SU-DHL-6 (cell line): Measurements from ENCODE around the gene PBX2.

Experiments used
- H2AFZ ChIP-seq: fragments of 200-600 bp; sonication (generic); 2 replicates; pipeline ENCODE4 v1.6.1; 2014; ENCODE audit warnings: low read depth, mild to moderate bottlenecking, moderate library complexity, mixed read lengths, antibody characterized with exemption, low read length; ENCODE audit not compliant: severe bottlenecking
- H3F3A ChIP-seq: fragments of 200-600 bp; shearing (Covaris generic); 2 replicates; pipeline ENCODE4 v1.6.0; 2016; ENCODE audit warnings: antibody characterized with exemption, mild to moderate bottlenecking; ENCODE audit not compliant: insufficient read depth
- H3K27ac ChIP-seq: fragments of 200-600 bp; sonication (generic); 2 replicates; pipeline ENCODE4 v1.5.1; 2016; ENCODE audit warnings: low read depth, mild to moderate bottlenecking, low read length, moderate library complexity, mixed read lengths
- H3K27me3 ChIP-seq: fragments of 200-600 bp; sonication (generic), shearing (Covaris generic); 2 replicates; pipeline ENCODE4 v1.6.0; 2014; ENCODE audit warnings: mild to moderate bottlenecking, low read length
- H3K36me3 ChIP-seq: fragments of 200-600 bp; sonication (generic); 2 replicates; pipeline ENCODE4 v1.6.1; 2014; ENCODE audit warnings: mild to moderate bottlenecking, low read length, mixed read lengths
- H3K4me2 ChIP-seq: fragments of 300-600, 200-600 bp; shearing (Covaris generic), sonication (generic); 2 replicates; pipeline ENCODE4 v1.6.0; 2014; ENCODE audit warnings: low read length, low read depth, mild to moderate bottlenecking; ENCODE audit not compliant: poor library complexity, severe bottlenecking
- H3K4me3 ChIP-seq: fragments of 200-600 bp; sonication (generic); 2 replicates; pipeline ENCODE4 v1.5.1; 2014; ENCODE audit warnings: antibody characterized with exemption, low read length, mild to moderate bottlenecking, mixed read lengths; ENCODE audit not compliant: insufficient read depth, poor library complexity, severe bottlenecking
- H3K79me2 ChIP-seq: fragments of 200-600 bp; sonication (generic); 2 replicates; pipeline ENCODE4 v1.6.1; 2014; ENCODE audit warnings: mild to moderate bottlenecking, low read length, moderate library complexity; ENCODE audit not compliant: insufficient read depth
- H3K9ac ChIP-seq: fragments of 200-600 bp; sonication (generic); 2 replicates; pipeline ENCODE4 v1.7.0; 2014; ENCODE audit warnings: mild to moderate bottlenecking, low read length
- H3K9me2 ChIP-seq: fragments of 200-600 bp; sonication (generic); replicated peaks from 2 replicates; pipeline ENCODE4 v1.6.1; 2014; ENCODE audit warnings: low read length; ENCODE audit not compliant: insufficient read depth
- H3K9me3 ChIP-seq: fragments of 200-600 bp; sonication (generic); 2 replicates; pipeline ENCODE4 v1.6.1; 2014; ENCODE audit warnings: low read length, mixed read lengths; ENCODE audit not compliant: insufficient read depth
- H4K20me1 ChIP-seq: fragments of 200-600 bp; sonication (generic); 2 replicates; pipeline ENCODE4 v1.6.1; 2014; ENCODE audit warnings: low read depth, mild to moderate bottlenecking, antibody characterized with exemption, low read length, moderate library complexity, mixed read lengths
- CTCF ChIP-seq: fragments of 200-600 bp; sonication (generic); IDR thresholded peaks from one replicate; pipeline ENCODE4 v1.5.1; 2017; ENCODE audit warnings: antibody characterized with exemption, mild to moderate bottlenecking, low read length, moderate library complexity; ENCODE audit not compliant: insufficient read depth, poor library complexity, severe bottlenecking
- EZH2phosphoT487 ChIP-seq: fragments of 200-600 bp; sonication (generic), shearing (Covaris generic); conservative IDR thresholded peaks from 2 replicates; pipeline ENCODE4 v1.6.1; 2018; ENCODE audit warnings: mild to moderate bottlenecking, antibody characterized with exemption, low read length, moderate library complexity, mixed read lengths

The PBX2 gene

GRCh38 chr6:32173051-32173727 is 16.8 kb downstream of the PBX2 start:
- Histone ChIP-seq H3K27me3 (no peaks in the 10 kb centered on the region), H3K9me2 (no peaks in the 10 kb centered on the region), H3K9ac (no peak overlapping the region), H3K36me3 (no peaks in the 10 kb centered on the region), H4K20me1 (no peaks in the 10 kb centered on the region), H3K4me3 (no peak overlapping the region), H3K79me2 (peaks cover 19% of the 10 kb centered on the region), H3K9me3 (no peaks in the 10 kb centered on the region), H3F3A (peaks cover 16% of the 10 kb centered on the region), H3K4me2 (no peak overlapping the region), H3K27ac (no peak overlapping the region), H2AFZ (no peak overlapping the region)
- TF ChIP-seq CTCF, result no peak
- no peak for TF ChIP-seq EZH2phosphoT487

GRCh38 chr6:32171234-32171633 is 18.8 kb downstream of the PBX2 start:
- H3K27ac ChIP-seq, result no peak overlapping the region
- H2AFZ ChIP-seq, result no peak overlapping the region
- peaks cover 19% of the 10 kb centered on the region for H3K79me2 ChIP-seq
- no peaks in the 10 kb centered on the region for H3K36me3 ChIP-seq
- no peak for TF ChIP-seq EZH2phosphoT487
- TF ChIP-seq CTCF, result no peak
- H3K4me2 ChIP-seq, result no peak overlapping the region
- H3K4me3 ChIP-seq, result no peak overlapping the region
- H3K9ac ChIP-seq, result no peak overlapping the region
- H3F3A ChIP-seq, result peaks cover 1% of the 10 kb centered on the region
- no peaks in the 10 kb centered on the region for H3K9me2 ChIP-seq
- H3K27me3 ChIP-seq, result no peaks in the 10 kb centered on the region
- no peaks in the 10 kb centered on the region for H3K9me3 ChIP-seq
- no peaks in the 10 kb centered on the region for H4K20me1 ChIP-seq

- no peaks in the 10 kb centered on the region for H3K36me3 ChIP-seq
- TF ChIP-seq EZH2phosphoT487, result no peak
- TF ChIP-seq CTCF, result no peak
Observed at GRCh38 chr6:32170294-32170693, 19.7 kb downstream of the PBX2 start.

More at GRCh38 chr6:32170294-32170693, 19.7 kb downstream of the PBX2 start:
- Histone ChIP-seq H3K27me3 (no peaks in the 10 kb centered on the region), H3K27ac (no peak overlapping the region), H3K4me2 (no peak overlapping the region), H3K79me2 (peaks cover 14% of the 10 kb centered on the region), H4K20me1 (no peaks in the 10 kb centered on the region), H2AFZ (no peak overlapping the region), H3K9ac (no peak overlapping the region), H3K9me2 (no peaks in the 10 kb centered on the region), H3K9me3 (no peaks in the 10 kb centered on the region), H3F3A (no peaks in the 10 kb centered on the region), H3K4me3 (no peak overlapping the region)
